MM.1S (cell line): ENCODE measurements around the gene PTPRC.

ENCODE experiments used
- EZH2 ChIP-seq: fragments of 300-600 bp; sonication (generic); optimal IDR thresholded peaks from 2 replicates; pipeline ENCODE3; 2017; ENCODE audit warnings: low read depth, mild to moderate bottlenecking, antibody characterized with exemption, low read length, mixed read lengths
- EZH2phosphoT487 ChIP-seq: fragments of 300-600 bp; sonication (generic); IDR thresholded peaks from 2 replicates; pipeline ENCODE4 v1.6.1; 2018; ENCODE audit warnings: antibody characterized with exemption, low read length
- TF ChIP-seq, protein P1 (sequence below): fragments of 300-600 bp; sonication (generic); IDR thresholded peaks from 2 replicates; pipeline ENCODE4 v1.5.1; 2016; ENCODE audit warnings: antibody characterized with exemption, low read length, mixed read lengths

DNA sequence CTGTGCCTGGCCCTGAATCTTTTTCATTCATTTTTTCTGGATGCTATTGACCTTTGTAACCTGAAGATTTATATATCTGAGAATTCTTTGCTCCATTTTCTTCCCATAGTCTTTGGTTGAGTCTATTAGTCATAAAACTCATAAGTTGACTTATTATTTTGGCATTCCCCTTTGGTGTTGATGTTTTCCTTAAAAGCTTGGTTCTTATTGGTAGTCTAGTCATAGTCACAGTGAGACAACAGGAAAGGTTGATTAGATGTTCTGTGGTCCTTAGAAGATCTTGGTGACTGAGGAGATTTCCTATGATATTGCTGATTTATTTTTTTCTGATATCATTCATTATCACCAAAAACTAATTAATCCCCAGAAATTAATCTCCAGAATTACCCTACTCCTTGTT, 86.2 kb downstream of the PTPRC start:
- TF ChIP-seq, protein P1, sequence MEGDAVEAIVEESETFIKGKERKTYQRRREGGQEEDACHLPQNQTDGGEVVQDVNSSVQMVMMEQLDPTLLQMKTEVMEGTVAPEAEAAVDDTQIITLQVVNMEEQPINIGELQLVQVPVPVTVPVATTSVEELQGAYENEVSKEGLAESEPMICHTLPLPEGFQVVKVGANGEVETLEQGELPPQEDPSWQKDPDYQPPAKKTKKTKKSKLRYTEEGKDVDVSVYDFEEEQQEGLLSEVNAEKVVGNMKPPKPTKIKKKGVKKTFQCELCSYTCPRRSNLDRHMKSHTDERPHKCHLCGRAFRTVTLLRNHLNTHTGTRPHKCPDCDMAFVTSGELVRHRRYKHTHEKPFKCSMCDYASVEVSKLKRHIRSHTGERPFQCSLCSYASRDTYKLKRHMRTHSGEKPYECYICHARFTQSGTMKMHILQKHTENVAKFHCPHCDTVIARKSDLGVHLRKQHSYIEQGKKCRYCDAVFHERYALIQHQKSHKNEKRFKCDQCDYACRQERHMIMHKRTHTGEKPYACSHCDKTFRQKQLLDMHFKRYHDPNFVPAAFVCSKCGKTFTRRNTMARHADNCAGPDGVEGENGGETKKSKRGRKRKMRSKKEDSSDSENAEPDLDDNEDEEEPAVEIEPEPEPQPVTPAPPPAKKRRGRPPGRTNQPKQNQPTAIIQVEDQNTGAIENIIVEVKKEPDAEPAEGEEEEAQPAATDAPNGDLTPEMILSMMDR = no peak
- TF ChIP-seq EZH2 (no peak), EZH2phosphoT487 (no peak)
